Calu3 (cell line): ENCODE data around the gene PABPC1L. TPM values are rescaled to one million over a fixed set of nuclear protein-coding genes. Genes with fewer than 3 reads are reported as not detected.
A peak's percentile ranks its signal among the peaks of the same experiment; 100 is the strongest.

ENCODE experiments used
- BruUV-seq: library from RNA; stranded (reverse); fragments of 400-500 nt; replicated peaks from 2 replicates; lab custom pipeline; 2021; lab: Mats Ljungman, UMichigan
- CTCF ChIA-PET: fragments of 300-600 bp; sonication (Branson Sonifier 250); formaldehyde crosslinking; loops from one replicate; lab custom pipeline; 2022; ENCODE audit warnings: antibody characterized with exemption; lab: Charles Lee
- DNase-seq: peaks from one replicate; pipeline ENCODE4 v3.0.0; 2022
- H3K27ac Mint-ChIP-seq: one replicate; pipeline ENCODE4 v1.8.0; 2022; ENCODE audit warnings: mixed read lengths; ENCODE audit not compliant: unreplicated experiment
- H3K27me3 Mint-ChIP-seq: one replicate; pipeline ENCODE4 v1.8.0; 2022; ENCODE audit warnings: mixed read lengths; ENCODE audit not compliant: unreplicated experiment
- H3K36me3 Mint-ChIP-seq: one replicate; pipeline ENCODE4 v1.8.0; 2022; ENCODE audit warnings: mild to moderate bottlenecking, moderate library complexity, mixed read lengths; ENCODE audit not compliant: insufficient read depth, unreplicated experiment
- H3K4me1 Mint-ChIP-seq: one replicate; pipeline ENCODE4 v1.8.0; 2022; ENCODE audit warnings: mild to moderate bottlenecking, low read depth, mixed read lengths; ENCODE audit not compliant: unreplicated experiment
- H3K4me3 Mint-ChIP-seq: one replicate; pipeline ENCODE4 v1.8.0; 2022; ENCODE audit warnings: mild to moderate bottlenecking, low read depth, moderate library complexity, mixed read lengths; ENCODE audit not compliant: unreplicated experiment
- H3K9me3 Mint-ChIP-seq: one replicate; pipeline ENCODE4 v1.8.0; 2022; ENCODE audit warnings: low read depth, mixed read lengths; ENCODE audit not compliant: unreplicated experiment
- CTCF ChIP-seq: fragments of 200-600 bp; IDR thresholded peaks from one replicate; pipeline ENCODE4 v1.8.0; 2022; ENCODE audit warnings: antibody characterized with exemption; ENCODE audit not compliant: unreplicated experiment
- intact Hi-C: fragments of 100-400 bp; cut with micrococcal nuclease; formaldehyde crosslinking; loops from one replicate; pipeline ENCODE4 v1.10.0; 2022; ENCODE audit not compliant: unreplicated experiment
- total RNA-seq: library from RNA; stranded (reverse); gene quantifications from 2 replicates; pipeline ENCODE4 v1.2.3, GENCODE V29; 2022

The PABPC1L gene
- total RNA-seq, 1 experiment from 2014 or later = 172 TPM

- no TSS peak for BruUV-seq
- no peak for DNase-seq
- Mint-ChIP-seq H3K27me3 (no peaks in the 10 kb centered on the region), H3K4me1 (peaks cover 8% of the 10 kb centered on the region), H3K4me3 (peak overlapping the region; percentile 100), H3K27ac (no peak overlapping the region), H3K9me3 (no peaks in the 10 kb centered on the region), H3K36me3 (peaks cover 60% of the 10 kb centered on the region)
- intact Hi-C loops = loop anchor here (10.0 kb wide), 1 partner anchor 193 kb away; the partner anchor contains the start of gene KCNS1
- CTCF ChIA-PET = no interaction called here
- no peak for TF ChIP-seq CTCF
Measured at GRCh38 chr20:44912189-44912588, 2.3 kb downstream of the PABPC1L start.

GRCh38 chr20:44914924-44915323 lies 5.1 kb downstream of the PABPC1L start:
- no TSS peak for BruUV-seq
- no peak for DNase-seq
- no peak overlapping the region for H3K27ac Mint-ChIP-seq
- H3K27me3 Mint-ChIP-seq = no peaks in the 10 kb centered on the region
- H3K9me3 Mint-ChIP-seq = no peaks in the 10 kb centered on the region
- CTCF ChIA-PET = no interaction called here
- H3K4me1 Mint-ChIP-seq = no peaks in the 10 kb centered on the region
- intact Hi-C loops = loop anchor here (10.0 kb wide), 1 partner anchor 190 kb away; the partner anchor contains the start of gene KCNS1
- no peak for TF ChIP-seq CTCF
- H3K36me3 Mint-ChIP-seq = peaks cover 48% of the 10 kb centered on the region
- no peak overlapping the region for H3K4me3 Mint-ChIP-seq

- no peaks in the 10 kb centered on the region for H3K4me1 Mint-ChIP-seq
- H3K4me3 Mint-ChIP-seq = no peak overlapping the region
- CTCF ChIA-PET = interaction anchor here (0.5 kb wide), 1 partner anchor 154 kb away, joined by 5 read pairs; no protein-coding TSS in a partner anchor
- H3K27me3 Mint-ChIP-seq = no peaks in the 10 kb centered on the region
- no peak overlapping the region for H3K27ac Mint-ChIP-seq
- peaks cover 33% of the 10 kb centered on the region for H3K36me3 Mint-ChIP-seq
- TF ChIP-seq CTCF = no peak
- BruUV-seq = no TSS peak
- no peaks in the 10 kb centered on the region for H3K9me3 Mint-ChIP-seq
- DNase-seq = no peak
- intact Hi-C loops = loop anchor here (10.0 kb wide), 1 partner anchor 188 kb away; the partner anchor contains the start of gene KCNS1
Measured at GRCh38 chr20:44916586-44916985, 6.7 kb downstream of the PABPC1L start.

- H3K4me1 Mint-ChIP-seq = no peaks in the 10 kb centered on the region
- H3K27ac Mint-ChIP-seq = no peak overlapping the region
- H3K36me3 Mint-ChIP-seq = peaks cover 30% of the 10 kb centered on the region
- BruUV-seq = no TSS peak
- H3K27me3 Mint-ChIP-seq = no peaks in the 10 kb centered on the region
- no peak for TF ChIP-seq CTCF
- CTCF ChIA-PET = interaction anchor here (0.7 kb wide), 1 partner anchor 25 kb away, joined by 6 read pairs; no protein-coding TSS in a partner anchor
- intact Hi-C loops = loop anchor here (10.0 kb wide), 1 partner anchor 187 kb away; the partner anchor contains the start of gene KCNS1
- no peaks in the 10 kb centered on the region for H3K9me3 Mint-ChIP-seq
- no peak for DNase-seq
- H3K4me3 Mint-ChIP-seq = no peak overlapping the region
Measured at GRCh38 chr20:44917399-44917798, 7.5 kb downstream of the PABPC1L start.
